GM04503 (cell line): ENCODE results near the gene PLCG2.
"Not testable (repeated sequence)": the region's sequence is repeated elsewhere in the genome, so short reads cannot be mapped to it uniquely, and the experiment has no call there.

Experiments used
- DNase-seq: peaks from one replicate; pipeline ENCODE4 v3.0.0-alpha.2; 2012; ENCODE audit warnings: low read depth

The PLCG2 gene

DNA sequence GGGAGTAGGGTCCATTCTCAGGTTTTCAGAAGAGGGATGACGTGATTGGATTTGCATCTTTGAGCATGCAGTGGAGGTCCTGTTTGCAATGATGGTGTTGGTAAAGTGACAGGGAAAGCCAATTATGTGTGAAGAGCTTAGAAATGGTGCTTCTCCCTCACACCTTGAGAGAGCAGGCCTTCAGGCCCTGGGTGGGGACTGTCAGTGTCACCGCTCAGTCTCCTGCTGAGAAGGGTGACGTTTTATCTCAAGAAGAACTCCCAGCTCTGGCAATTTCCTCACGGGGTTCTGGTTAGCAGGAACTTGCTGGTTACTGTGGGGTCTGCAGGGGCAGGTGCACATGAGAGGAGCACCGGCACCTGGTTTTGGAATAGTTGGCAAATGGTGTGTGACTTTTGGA, 11.2 kb downstream of the PLCG2 start:
- DNase-seq = no peak

DNA sequence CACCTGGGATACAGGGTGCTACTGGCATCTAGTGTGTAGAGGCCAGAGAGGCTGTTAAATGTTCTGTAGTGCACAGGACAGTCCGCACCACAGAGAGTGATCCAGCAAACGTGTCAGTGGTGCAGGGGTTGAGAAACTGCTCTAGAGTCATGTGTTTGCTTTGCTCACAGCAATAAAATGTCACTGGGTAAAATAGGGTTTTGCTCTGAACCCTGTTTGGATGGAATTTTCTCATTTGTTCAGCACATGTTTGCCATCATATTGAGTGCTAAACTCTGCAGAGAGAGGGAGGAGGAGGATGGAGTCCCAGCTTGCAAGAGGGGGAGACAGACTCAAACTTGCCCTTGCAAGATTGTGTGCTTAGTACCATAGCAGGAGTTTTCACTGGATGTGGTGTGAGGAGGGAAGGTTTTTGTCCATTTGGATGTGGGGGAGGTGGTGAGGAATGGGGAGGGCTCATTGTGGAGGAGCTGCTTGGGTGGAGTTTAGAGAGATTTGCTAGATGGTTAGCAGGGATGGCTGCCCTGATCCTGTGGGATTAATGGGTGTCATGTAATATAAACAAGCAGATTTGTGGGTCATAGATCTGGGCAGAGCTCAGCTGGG, 11.8 kb downstream of the PLCG2 start:
- DNase-seq = no peak

DNA sequence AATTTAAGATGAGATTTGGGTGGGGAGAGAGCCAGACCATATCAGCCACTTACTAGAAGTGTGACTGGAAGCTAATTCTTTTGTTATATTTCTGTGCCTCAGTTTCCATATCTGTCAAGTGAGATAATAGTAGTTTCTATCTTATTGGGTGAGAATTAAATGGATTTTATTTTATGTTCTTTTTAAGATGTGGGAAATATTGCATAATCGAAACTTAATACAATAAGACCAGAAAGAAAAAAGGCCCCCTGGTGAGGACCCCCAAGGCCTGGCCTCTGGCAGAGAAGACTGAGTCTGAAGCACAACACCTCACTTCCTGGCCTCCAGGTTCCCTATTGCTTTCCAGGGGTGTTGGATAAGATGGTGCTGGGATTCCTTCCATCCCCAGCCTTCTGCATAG, 13.7 kb downstream of the PLCG2 start:
- no peak for DNase-seq

DNA sequence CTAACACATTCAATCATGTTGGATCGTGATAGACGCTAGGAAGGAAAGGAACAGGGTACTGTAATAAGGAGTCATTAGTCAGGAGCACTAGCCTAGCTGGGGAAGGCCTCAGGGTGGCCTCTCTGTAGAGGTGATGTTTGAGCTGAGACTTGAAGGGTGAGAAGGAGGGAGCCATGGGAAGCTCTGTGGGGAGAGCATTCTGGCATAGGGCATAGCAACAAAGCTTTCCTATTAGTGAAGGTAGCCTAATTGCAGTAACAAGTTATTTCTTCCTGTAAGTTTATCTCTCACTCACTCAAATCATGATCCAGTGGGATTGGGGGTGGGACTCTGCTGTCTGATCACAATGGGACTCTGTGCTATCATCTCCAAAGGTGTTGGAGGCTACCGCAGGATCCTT, 16.1 kb downstream of the PLCG2 start:
- no peak for DNase-seq

DNA sequence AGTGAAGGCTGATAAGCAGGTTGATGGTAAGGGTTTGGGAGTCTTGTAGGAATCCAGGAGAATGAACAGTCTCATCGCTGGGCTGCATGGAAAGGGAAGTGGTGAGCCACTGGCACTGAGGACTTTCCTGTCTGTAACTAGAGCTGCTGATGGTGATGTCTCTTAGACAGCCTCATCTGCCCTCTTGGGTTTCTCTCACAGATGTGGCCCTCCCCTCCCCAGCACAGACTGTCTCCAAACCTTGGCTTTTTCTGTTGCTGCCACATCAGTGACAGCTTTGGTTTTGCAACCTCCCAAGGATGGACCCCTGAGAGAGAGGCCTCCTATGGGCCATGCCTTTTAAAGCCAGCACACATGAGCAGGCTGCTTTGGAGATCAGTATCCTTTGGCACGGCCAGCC, 16.9 kb downstream of the PLCG2 start:
- DNase-seq = no peak

DNA sequence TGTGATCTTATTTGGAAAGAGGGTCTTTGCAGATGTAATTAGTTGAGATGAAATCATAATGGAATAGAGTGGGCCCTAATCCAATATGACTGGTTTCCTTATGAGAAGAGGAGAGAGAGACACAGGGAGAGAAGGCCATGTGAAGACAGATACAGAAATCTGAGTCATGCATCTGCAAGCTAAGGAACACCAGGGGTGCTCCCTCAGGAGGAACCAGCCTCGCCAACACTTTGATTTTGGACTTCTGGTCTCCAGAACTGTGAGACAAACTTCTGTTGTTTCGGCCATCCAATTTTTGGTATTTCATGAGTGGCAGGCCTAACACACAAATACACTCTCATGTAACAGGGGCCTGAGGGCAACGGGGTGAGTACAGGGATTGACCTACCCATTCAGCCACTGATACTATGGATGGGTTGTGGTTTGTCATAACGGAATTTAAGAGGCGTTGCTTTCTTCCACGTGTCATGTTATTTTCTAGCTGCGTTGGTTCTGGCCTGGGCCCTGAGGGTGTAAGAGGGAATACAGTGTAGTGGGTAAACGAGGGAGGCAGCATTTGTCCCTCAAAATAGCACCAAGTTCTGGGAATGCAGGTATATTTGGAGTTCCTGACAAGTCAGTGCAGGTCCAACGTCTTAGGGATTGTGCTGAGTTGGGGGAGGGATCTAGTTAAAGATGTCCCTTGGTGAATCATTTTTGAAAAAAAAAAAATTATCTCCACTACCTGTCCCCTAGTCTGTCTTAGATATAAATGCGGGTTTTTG, 17.7 kb downstream of the PLCG2 start:
- no peak for DNase-seq

DNA sequence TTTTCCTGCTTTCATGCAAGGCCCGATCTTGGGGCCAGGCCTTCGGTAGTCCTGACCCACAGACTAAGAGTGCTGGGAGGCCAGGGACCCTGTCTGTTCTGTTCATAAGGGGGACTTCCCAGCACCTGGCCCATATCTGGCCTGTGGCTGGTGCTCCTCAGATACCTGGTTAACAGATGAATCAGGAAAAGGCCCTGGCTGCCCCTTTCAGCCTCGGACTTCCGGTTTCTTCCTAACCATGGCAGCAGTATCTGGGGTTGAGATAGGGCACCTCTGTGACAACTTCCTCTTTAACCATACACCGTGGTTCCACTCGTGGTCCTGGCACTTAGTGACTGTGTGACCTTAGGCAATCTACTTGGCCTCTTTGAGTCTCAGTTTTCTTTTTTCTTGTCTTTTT, 18.4 kb downstream of the PLCG2 start:
- no peak for DNase-seq

DNA sequence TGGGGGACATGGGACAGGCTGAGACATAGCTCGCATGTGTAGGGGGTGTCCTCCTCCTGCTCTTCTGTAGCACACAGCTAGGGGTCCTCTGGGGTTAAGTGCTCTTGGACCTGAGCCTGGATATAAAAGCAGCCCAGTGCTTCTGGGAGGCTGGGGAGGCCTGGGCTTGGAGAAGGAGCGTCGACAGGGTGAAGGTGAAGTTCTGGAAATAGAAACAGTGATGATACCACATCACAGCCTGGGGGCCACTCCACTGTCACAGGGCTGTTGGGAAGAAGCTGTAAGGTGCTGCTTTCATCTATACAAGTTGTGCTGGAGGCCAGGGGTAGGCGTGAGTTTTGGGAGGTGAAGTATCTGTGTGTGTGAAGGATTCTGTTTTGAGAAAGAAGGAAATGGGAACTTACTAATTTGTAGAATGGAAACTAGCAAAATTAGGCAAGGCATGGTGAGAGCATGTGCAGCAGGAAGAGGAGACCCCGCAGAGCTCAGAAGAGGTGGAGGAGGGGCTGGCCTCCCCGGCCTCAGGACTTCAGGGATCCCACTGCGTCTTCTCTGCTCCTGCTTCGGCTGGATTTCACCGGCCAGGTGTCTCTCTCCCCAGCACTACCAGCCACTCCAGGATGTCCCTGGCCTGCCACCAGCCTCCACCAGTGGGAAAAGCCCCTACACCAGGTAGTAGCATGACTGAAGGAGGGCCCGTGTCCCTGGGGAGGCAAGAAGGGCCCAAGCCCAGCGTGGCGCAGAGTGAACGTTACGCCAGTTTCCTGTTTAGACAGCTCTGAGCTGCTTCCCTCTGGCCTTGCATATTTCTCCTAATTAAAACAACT, 19.4 kb downstream of the PLCG2 start:
- DNase-seq = no peak

DNA sequence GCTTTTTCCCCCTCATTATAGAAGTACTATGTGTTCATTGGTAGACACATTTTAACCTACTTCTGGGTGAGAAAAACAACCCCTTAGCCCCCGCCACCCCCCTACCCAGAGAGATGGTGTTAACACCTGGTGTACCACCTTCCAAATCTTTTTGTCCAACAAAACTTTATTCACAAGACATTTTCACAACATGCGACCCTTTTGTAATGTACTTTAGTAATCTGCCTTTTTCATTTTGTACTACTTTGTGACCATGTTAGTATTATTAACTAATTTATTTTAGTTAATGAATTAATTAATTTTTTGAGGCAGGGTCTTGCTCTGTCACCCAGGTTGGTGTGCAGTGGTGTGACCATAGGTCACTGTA, 20.0 kb downstream of the PLCG2 start:
- no peak for DNase-seq

DNA sequence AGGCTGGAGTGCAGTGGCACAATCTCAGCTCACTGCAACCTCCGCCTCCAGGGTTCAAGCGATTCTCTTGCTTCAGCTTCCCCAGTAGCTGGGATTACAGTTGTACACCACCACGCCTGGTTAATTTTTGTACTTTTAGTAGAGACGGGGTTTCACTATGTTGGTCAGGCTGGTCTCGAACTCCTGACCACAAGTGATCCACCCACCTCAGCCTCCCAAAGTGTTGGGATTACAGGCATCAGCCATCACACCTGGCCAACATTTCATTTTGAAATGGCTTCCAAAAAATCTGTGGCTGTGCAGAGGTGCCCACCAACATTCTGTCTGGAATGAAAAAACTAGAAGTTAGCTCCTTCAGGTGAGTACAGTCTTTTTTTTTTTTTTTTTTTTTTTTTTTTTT, 22.6 kb downstream of the PLCG2 start:
- DNase-seq = not testable (repeated sequence)

DNA sequence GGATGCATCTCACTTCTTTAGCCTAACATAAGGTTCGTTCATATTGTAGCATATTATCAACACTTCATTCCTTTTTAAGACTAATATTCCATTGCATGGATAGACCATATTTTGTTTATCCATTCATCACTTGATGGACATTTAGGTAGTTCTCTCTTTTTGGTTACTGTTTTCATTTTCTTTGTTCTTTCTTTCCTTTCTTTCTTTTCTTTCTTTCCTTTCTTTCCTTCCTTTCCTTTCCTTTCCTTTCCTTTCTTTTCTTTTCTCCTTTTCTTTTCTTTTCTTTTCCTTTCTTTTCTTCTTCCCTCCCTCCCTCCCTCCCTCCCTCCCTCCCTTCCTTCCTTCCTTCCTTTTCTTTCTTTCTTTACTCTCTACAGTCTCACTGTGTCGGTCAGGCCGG, 24.2 kb downstream of the PLCG2 start:
- no peak for DNase-seq

DNA sequence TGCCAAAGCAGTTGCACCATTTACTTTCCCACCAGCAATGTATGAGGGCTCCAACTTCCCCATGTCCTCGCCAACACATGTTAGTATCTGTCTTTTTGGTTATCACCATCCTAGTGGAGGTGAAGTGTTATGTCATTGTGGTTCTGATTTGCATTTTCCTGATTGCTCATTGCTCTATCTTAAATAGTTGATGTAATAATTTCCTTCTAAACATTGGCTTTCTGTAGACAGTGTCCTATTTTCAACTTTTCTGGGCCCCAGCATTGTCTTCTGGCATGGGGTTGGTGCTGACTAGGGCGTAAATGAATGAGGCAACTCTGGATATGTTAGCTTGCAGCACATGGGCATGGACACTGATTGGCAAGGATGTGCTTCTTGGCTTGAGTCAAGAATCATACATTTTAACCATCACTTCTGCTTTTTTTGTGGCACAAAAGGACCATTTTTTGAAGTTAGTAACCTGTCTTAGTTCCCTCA, 25.1 kb downstream of the PLCG2 start:
- no peak for DNase-seq

DNA sequence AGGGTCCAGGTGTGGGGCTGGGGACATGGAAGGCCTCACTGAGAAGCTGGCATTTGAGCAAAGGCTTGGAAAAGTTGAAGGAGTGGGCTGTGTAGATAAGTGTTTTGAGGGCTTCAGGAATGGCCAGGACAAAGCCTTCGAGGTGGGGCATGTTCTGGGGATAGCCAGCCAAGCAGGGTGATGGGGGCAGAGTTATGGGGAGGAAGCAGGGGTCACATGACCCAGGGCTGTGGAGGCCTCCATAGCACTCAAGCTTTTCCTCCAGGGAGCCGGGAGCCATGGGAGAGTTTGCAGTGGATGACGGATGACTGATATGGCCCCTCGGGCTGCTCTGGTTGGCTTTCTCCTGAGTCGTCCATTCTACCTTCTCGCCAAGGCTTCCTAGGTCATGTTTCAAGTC, 27.6 kb downstream of the PLCG2 start:
- no peak for DNase-seq

DNA sequence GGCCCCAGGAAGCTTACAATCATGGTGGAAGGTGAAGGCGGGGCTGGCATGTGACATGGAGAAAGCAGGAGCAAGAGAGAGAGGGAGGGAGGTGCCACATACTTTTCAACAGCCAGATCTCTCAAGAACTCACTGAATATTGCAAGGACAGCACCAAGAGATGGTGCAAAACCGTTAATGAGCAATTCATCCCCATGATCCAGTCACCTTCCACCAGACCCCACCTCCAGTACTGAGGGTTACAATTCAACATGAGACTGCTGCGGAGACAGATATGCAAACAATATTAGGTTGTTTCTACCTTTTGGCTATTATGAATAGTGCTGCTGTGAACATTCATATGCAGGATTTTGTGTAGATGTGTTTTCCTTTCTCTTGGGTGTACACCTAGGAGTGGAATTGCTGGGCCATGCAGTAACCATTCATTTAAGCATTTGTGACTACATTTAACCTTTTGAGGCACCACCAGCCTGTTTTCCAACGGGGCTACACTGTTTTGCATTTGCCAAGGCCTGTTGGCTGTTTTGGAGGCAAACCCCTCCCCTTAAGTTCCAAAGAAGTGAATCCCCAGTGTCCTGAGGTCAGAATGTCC, 28.8 kb downstream of the PLCG2 start:
- no peak for DNase-seq

DNA sequence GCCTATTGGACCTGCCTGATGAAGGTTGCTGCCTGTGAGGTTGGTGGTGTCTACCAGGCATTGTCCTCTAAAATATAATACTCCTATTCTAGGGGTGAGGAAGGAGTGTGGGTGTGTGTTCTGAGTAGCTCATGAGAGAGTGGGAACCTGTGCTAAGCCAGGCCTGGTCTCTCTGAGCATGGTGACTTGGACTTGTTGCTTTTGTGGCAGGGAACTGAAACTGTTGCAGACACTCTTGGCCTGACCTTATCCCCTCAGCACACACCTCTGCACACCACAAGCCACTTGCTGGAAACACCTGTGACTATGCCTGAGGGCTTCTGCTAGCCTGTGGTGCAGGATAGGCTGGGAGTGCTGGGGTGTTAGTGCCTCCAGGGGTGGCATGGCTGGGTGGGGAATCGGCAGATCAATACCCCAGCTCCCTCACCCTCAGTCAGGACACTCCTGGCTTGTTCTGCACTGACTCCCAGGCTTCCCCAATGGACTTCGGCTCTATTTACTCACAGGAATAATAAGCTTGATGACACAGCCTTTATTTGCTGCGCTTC, 29.9 kb downstream of the PLCG2 start:
- DNase-seq = no peak

DNA sequence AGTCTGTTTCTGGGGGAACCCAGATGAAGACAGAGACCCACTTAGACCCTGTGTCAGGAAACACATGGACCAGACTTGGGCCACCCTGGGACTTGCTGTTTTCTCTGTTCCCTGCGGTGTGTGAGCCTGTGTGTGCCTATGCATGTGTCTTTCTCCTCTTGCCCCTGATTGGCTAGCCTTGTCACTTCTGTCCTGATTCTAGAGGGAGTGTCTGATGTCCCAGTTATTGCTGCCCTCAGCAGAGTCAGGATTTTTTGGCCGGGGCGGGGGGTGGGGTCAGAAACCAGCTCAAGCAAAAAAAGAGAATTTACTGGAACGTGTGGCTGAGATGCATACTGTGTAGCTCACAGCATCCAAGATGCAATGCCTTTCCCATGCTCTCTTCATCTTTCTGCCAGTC, 30.5 kb downstream of the PLCG2 start:
- no peak for DNase-seq

DNA sequence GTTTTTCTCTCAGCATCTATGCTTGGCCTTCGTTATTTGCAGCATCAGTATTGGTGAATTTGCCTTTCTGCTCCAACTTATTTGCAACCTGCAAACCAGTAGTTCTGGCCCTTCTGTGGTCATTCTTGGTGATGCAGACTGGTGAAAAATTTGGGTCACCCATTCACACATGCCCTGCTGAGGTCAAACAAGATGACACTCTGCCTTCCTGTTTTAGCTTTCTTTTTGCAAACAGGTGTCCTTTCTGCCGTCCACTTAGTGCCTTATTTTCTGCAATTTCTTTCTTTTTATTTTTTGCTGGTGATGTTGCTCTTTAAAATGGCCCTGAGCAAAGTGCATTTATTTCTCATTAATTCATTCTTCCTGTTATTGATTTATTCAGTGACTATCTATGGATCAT, 31.3 kb downstream of the PLCG2 start:
- DNase-seq = no peak

DNA sequence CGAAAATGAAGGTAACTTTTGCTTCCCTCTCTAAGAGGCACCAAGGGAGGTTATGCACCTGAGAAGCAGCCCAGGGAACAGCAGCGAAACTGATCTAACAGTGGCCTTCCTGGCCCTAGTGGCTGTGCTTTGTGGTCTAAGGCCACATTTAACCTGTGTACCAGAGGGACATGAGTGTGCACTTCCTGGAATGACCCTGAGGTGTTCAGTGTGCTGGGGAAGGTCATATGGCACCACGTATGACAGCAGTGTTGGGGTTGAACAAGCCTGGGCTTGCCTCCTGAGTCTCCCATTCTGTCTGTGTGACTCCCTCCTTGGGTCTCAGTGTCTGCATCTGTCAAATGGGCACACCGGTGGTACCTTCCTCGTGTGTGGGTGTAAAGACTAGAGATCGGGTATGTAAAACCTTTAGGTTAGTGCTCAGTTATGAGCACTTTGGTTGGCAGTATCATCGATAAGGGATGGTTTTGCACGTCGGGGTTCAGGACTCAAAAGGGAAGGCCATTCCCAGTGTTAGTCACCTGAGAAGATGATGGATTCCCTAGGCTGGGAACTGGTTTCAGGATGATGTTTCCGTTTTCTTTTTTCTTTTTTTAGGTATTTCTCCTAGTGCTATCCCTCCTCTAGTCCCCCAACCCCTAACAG, 31.9 kb downstream of the PLCG2 start:
- DNase-seq = no peak

DNA sequence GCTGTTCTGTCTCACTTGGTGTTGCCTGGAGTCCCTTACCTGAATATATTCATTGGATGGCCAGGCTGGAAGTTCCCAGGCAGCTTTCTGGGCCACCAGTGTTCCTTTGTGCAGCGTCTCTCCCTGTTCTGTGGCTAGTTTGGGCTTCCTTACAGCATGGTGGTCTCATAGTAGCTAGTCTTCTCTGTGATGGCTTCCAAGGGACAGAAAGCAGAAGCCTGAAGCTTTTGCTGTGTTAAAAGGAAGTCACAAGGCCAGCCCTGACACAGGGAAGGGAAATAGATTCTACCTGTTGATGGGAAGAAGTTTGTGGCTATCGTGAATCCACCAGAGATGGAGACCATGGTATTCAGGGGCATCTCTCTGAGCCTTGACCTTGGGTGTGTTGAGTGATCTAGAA, 34.6 kb downstream of the PLCG2 start:
- no peak for DNase-seq

DNA sequence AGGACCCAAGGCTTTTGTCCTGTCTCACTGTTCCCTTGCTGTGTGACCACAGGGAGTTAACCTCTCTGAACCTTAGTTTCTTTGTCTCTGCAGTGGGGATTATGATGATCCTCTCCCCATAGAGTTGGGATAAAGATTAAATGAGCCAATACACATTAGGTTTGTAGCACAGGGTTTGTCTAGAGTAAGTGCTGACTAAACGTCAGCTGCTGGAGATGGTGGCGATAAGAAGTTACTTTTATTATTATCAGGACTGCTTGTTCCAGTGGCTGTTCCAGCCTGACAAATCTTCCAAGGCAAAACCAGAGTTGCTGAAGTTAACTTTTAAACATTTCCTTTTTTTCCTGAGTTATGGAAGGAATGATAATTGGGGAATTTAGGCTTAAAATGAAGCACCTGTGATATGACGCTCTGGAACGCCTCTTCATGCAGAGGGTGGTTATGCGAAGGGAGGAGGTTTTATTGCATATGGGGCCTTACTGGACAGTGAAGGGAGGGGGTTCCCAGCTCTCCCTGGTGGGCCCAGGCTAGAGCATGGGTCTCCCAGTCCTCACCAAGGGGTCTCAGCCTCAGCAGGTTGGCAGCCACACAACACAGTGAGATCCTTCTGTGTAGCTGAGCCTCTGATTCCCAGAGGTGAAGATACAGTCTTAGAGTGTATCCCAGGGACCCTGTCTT, 35.8 kb downstream of the PLCG2 start:
- no peak for DNase-seq

DNA sequence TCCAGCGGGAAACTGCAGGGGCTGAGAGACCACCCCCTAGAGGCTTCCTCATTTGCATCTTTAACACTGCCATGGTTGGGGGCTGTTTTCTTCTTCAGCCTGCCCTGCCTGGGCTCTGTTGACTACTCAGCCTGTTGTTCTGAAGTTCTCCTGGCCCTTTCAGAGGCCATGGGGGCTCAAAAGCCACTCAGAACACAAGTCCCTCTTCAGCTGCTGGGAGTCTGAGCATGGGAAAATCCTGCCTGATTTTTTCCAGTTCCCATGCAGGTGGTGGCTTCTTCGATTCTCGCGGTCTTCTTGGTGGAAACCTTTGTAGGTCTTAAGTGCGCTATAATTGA, 36.3 kb downstream of the PLCG2 start:
- DNase-seq = no peak

DNA sequence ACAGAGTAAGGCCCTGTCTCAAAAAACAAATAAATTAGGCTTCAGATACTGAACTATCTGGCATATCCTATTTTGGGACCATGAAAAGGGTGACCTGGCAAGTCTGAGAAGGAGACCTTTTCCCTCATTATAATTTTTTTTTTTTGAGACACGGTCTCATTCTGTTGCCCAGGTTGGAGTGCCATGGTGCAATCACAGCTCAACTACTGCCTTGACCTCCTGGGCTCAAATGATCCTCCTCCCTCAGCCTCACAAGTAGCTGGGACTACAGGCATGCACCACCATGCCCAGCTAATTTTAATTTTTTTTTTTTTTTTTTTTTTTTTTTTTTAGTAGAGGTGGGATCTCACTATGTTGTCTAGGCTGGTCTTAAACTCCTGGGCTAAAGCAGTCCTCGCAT, 37.3 kb downstream of the PLCG2 start:
- DNase-seq = no peak
